IMR-90 (cell line): ENCODE results near the gene MCM8. TPM values are rescaled to one million over a fixed set of nuclear protein-coding genes. Genes with fewer than 3 reads are reported as not detected.

ENCODE experiments used
- ATAC-seq: fragments of 200-7000 bp; cut with Tn5 transposase; 2 replicates; pipeline ENCODE4 v1.9.1; 2020; ENCODE audit warnings: low read depth, mild to moderate bottlenecking, moderate library complexity
- BruUV-seq: library from RNA; stranded (reverse); fragments of 400-500 nt; replicated peaks from 2 replicates; lab custom pipeline; 2021; lab: Mats Ljungman, UMichigan
- CTCF ChIA-PET: fragments of 300-600 bp; formaldehyde crosslinking; extraction: SDS; loops from one replicate; lab custom pipeline; 2021; ENCODE audit warnings: antibody characterized with exemption; lab: Yijun Ruan, JAX
- POLR2A ChIA-PET: fragments of 300-600 bp; sonication (Branson Sonifier 250); formaldehyde crosslinking; loops from one replicate; lab custom pipeline; 2022; ENCODE audit warnings: antibody characterized with exemption; ENCODE audit not compliant: unreplicated experiment; lab: Charles Lee
- DNase-seq: peaks from one replicate; pipeline ENCODE4 v3.0.0; 2013
- H2AFZ ChIP-seq: replicated peaks from 2 replicates; pipeline ENCODE3; 2013; ENCODE audit warnings: low read length, mild to moderate bottlenecking; ENCODE audit not compliant: poor library complexity
- H2AK5ac ChIP-seq: 2 replicates; pipeline ENCODE4 v1.6.1; 2013; ENCODE audit warnings: low read depth, low read length, inconsistent platforms
- H2AK9ac ChIP-seq: replicated peaks from 2 replicates; pipeline ENCODE3; 2013; ENCODE audit warnings: mild to moderate bottlenecking, low read depth, low read length, moderate library complexity; ENCODE audit not compliant: poor library complexity
- H2BK120ac ChIP-seq: 2 replicates; pipeline ENCODE4 v1.6.1; 2013; ENCODE audit warnings: low read depth, low read length, inconsistent platforms
- H2BK15ac ChIP-seq: 3 replicates; pipeline ENCODE4 v1.6.1; 2013; ENCODE audit warnings: low read depth, low read length, inconsistent platforms
- H2BK20ac ChIP-seq: 2 replicates; pipeline ENCODE4 v1.6.1; 2013; ENCODE audit warnings: low read depth, mild to moderate bottlenecking, inconsistent platforms, low read length, moderate library complexity
- H2BK5ac ChIP-seq: 2 replicates; pipeline ENCODE4 v1.6.1; 2013; ENCODE audit warnings: mild to moderate bottlenecking, low read depth, low read length, inconsistent platforms; ENCODE audit not compliant: poor library complexity, severe bottlenecking
- H3K14ac ChIP-seq: replicated peaks from 2 replicates; pipeline ENCODE4 v1.6.1; 2013; ENCODE audit warnings: low read depth, low read length, inconsistent platforms
- H3K18ac ChIP-seq: 2 replicates; pipeline ENCODE4 v1.6.1; 2013; ENCODE audit warnings: low read depth, low read length, control low read depth
- H3K23ac ChIP-seq: 2 replicates; pipeline ENCODE4 v1.6.1; 2013; ENCODE audit warnings: low read depth, low read length, inconsistent platforms
- H3K27ac ChIP-seq: 2 replicates; pipeline ENCODE4 v1.5.1; 2013; ENCODE audit warnings: mild to moderate bottlenecking, control low read depth, low read length; ENCODE audit not compliant: insufficient read depth
- H3K27me3 ChIP-seq: 2 replicates; pipeline ENCODE4 v1.6.1; 2013; ENCODE audit warnings: low read length; ENCODE audit not compliant: control insufficient read depth, insufficient read depth
- H3K36me3 ChIP-seq: 2 replicates; pipeline ENCODE4 v1.6.1; 2013; ENCODE audit warnings: low read length, mixed read lengths; ENCODE audit not compliant: control insufficient read depth, insufficient read depth
- H3K4ac ChIP-seq: 2 replicates; pipeline ENCODE4 v1.6.1; 2013; ENCODE audit warnings: low read depth, low read length, inconsistent platforms
- H3K4me1 ChIP-seq: 2 replicates; pipeline ENCODE4 v1.6.1; 2013; ENCODE audit warnings: low read length, mixed read lengths; ENCODE audit not compliant: control insufficient read depth, insufficient read depth
- H3K4me2 ChIP-seq: 2 replicates; pipeline ENCODE4 v1.6.1; 2013; ENCODE audit warnings: low read depth, mild to moderate bottlenecking, control low read depth, low read length, moderate library complexity
- H3K4me3 ChIP-seq: 2 replicates; pipeline ENCODE4 v1.5.1; 2013; ENCODE audit warnings: low read depth, mild to moderate bottlenecking, control low read depth, low read length, moderate library complexity; ENCODE audit not compliant: insufficient read depth
- H3K56ac ChIP-seq: 2 replicates; pipeline ENCODE4 v1.6.1; 2013; ENCODE audit warnings: low read length, inconsistent platforms; ENCODE audit not compliant: insufficient read depth; ENCODE audit errors: extremely low read depth
- H3K79me1 ChIP-seq, 2 experiments: 2 replicates each; pipeline ENCODE4 v1.6.1; 2013; ENCODE audit warnings: low read length in 2 of 2, inconsistent platforms in 1 of 2, low read depth in 1 of 2
- H3K9ac ChIP-seq: 2 replicates; pipeline ENCODE4 v1.6.1; 2013; ENCODE audit warnings: low read depth, low read length, control low read depth
- H3K9me1 ChIP-seq: 2 replicates; pipeline ENCODE4 v1.6.1; 2013; ENCODE audit warnings: low read length, inconsistent platforms; ENCODE audit not compliant: insufficient read depth
- H3K9me3 ChIP-seq: 2 replicates; pipeline ENCODE4 v1.6.1; 2013; ENCODE audit warnings: low read length; ENCODE audit not compliant: control insufficient read depth, insufficient read depth
- H4K20me1 ChIP-seq: 2 replicates; pipeline ENCODE4 v1.6.1; 2013; ENCODE audit warnings: low read length, inconsistent platforms; ENCODE audit not compliant: insufficient read depth
- H4K5ac ChIP-seq: 2 replicates; pipeline ENCODE4 v1.6.1; 2013; ENCODE audit warnings: mild to moderate bottlenecking, low read depth, low read length, control low read depth
- H4K8ac ChIP-seq, 2 experiments: 2 replicates each; pipeline ENCODE4 v1.6.1; 2013; ENCODE audit warnings: low read depth in 2 of 2, low read length in 2 of 2, control low read depth in 1 of 2, inconsistent platforms in 1 of 2
- H4K91ac ChIP-seq: 2 replicates; pipeline ENCODE4 v1.6.1; 2013; ENCODE audit warnings: low read depth, low read length, inconsistent platforms; ENCODE audit not compliant: insufficient read depth
- BHLHE40 ChIP-seq: fragments of 150-350 bp; IDR thresholded peaks from 2 replicates; pipeline ENCODE4 v1.6.1; 2016; ENCODE audit warnings: mild to moderate bottlenecking, low read depth, low read length
- CEBPB ChIP-seq: IDR thresholded peaks from 2 replicates; pipeline ENCODE4 v1.6.1; 2012; ENCODE audit warnings: low read depth, low read length, improper control_type of control experiment
- FOS ChIP-seq: fragments of 150-350 bp; IDR thresholded peaks from 2 replicates; pipeline ENCODE4 v1.6.1; 2016; ENCODE audit warnings: low read depth, low read length
- POLR2A ChIP-seq: IDR thresholded peaks from 2 replicates; pipeline ENCODE4 v1.6.1; 2012; ENCODE audit warnings: mild to moderate bottlenecking, low read depth, low read length
- RAD21 ChIP-seq: IDR thresholded peaks from 2 replicates; pipeline ENCODE4 v1.6.1; 2012; ENCODE audit warnings: low read length, improper control_type of control experiment
- USF2 ChIP-seq: fragments of 150-350 bp; IDR thresholded peaks from 2 replicates; pipeline ENCODE4 v1.6.1; 2017; ENCODE audit warnings: mild to moderate bottlenecking, antibody characterized with exemption, low read length, low read depth
- WGBS, 2 experiments: methylation state at CpG; one replicate each; pipeline versions ENCODE4 v1.1.5 to v1.1.7; 2013; ENCODE audit warnings: missing lambda C conversion rate in 2 of 2; ENCODE audit not compliant: insufficient read length in 1 of 2; ENCODE audit errors: extremely low coverage in 2 of 2; 5-methylcytosine and 5-hydroxymethylcytosine counted together
- dilution Hi-C: fragments of 300-500 bp; cut with HindIII; formaldehyde crosslinking; loops from one replicate; pipeline ENCODE4 v1.14.3; 2018; ENCODE audit warnings: low sequenced_read_pairs; ENCODE audit not compliant: unreplicated experiment
- in situ Hi-C: fragments of 300-500 bp; cut with MboI; formaldehyde crosslinking; loops from 3 replicates; pipeline ENCODE4 v1.14.3; 2019; ENCODE audit warnings: low sequenced_read_pairs, inconsistent platforms, mixed read lengths
- intact Hi-C: fragments of 100-400 bp; cut with micrococcal nuclease; formaldehyde crosslinking; loops from 2 replicates; pipeline ENCODE4 v1.10.0; 2022
- polyA plus RNA-seq, 3 experiments: library from polyadenylated mRNA; depleted of rRNA; stranded (reverse); fragments of >200 nt; gene quantifications; 2 replicates each; pipeline ENCODE4 v1.2.3, GENCODE V29; 2012; ENCODE audit warnings: low replicate concordance in 1 of 3
- total RNA-seq: library from RNA; depleted of rRNA; stranded (reverse); fragments of >200 nt; gene quantifications from 2 replicates; pipeline ENCODE4 v1.2.3, GENCODE V29; 2012
- TF ChIP-seq, protein P1 (sequence below): fragments of 150-350 bp; IDR thresholded peaks from 2 replicates; pipeline ENCODE4 v1.6.1; 2016; ENCODE audit warnings: low read depth, mild to moderate bottlenecking, low read length, moderate library complexity, borderline replicate concordance

MCM8 gene
- total and polyA plus RNA-seq, 2 of the 4 experiments (the other 2 are of a cell fraction) = 4.2 to 11.5 TPM

GRCh38 chr20:5910186-5910585, 40.3 kb upstream of the MCM8 start:
- dilution Hi-C loops (no loop called here), intact Hi-C loops (no loop called here), in situ Hi-C loops (no loop called here)
- H3K9me1 ChIP-seq = no peaks in the 10 kb centered on the region
- ATAC-seq (no peak), DNase-seq (no peak)
- no peak overlapping the region for H3K9ac ChIP-seq
- no peak overlapping the region for H3K14ac ChIP-seq
- H3K4me3 ChIP-seq = no peak overlapping the region
- no peak overlapping the region for H4K8ac ChIP-seq
- no peak overlapping the region for H3K18ac ChIP-seq
- no peaks in the 10 kb centered on the region for H3K79me1 ChIP-seq
- H4K5ac ChIP-seq = no peak overlapping the region
- no peaks in the 10 kb centered on the region for H3K9me3 ChIP-seq
- no peak overlapping the region for H2BK20ac ChIP-seq
- no peak overlapping the region for H4K91ac ChIP-seq
- no peak overlapping the region for H3K4ac ChIP-seq
- H3K27ac ChIP-seq = no peak overlapping the region
- WGBS, 2 experiments = 80% methylated on average over 1 of the region's 6 CpGs; no CpG with 5 or more reads in 1 of the 2 experiments
- H2AFZ ChIP-seq = no peak overlapping the region
- H3K27me3 ChIP-seq = peaks cover 11% of the 10 kb centered on the region
- H3K23ac ChIP-seq = no peak overlapping the region
- H2BK5ac ChIP-seq = no peak overlapping the region
- H2BK15ac ChIP-seq = no peak overlapping the region
- H2BK120ac ChIP-seq = no peak overlapping the region
- TF ChIP-seq CEBPB (no peak), USF2 (no peak), BHLHE40 (no peak), FOS (no peak), POLR2A (no peak), RAD21 (no peak)
- TF ChIP-seq, protein P1, sequence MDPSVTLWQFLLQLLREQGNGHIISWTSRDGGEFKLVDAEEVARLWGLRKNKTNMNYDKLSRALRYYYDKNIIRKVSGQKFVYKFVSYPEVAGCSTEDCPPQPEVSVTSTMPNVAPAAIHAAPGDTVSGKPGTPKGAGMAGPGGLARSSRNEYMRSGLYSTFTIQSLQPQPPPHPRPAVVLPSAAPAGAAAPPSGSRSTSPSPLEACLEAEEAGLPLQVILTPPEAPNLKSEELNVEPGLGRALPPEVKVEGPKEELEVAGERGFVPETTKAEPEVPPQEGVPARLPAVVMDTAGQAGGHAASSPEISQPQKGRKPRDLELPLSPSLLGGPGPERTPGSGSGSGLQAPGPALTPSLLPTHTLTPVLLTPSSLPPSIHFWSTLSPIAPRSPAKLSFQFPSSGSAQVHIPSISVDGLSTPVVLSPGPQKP = no peak
- BruUV-seq = no TSS peak
- H3K36me3 ChIP-seq = no peaks in the 10 kb centered on the region
- peaks cover 4% of the 10 kb centered on the region; the same call in 1 of the 2 replicates for H4K20me1 ChIP-seq
- peaks cover 2% of the 10 kb centered on the region; the same call in 1 of the 2 replicates for H3K4me1 ChIP-seq
- no peak overlapping the region for H2AK5ac ChIP-seq
- no peak overlapping the region for H2AK9ac ChIP-seq
- ChIA-PET CTCF (no interaction called here), POLR2A (no interaction called here)
- H3K56ac ChIP-seq = no peak overlapping the region
- no peak overlapping the region for H3K4me2 ChIP-seq
